ENCODE results near the gene REEP2. TPM values are rescaled to one million over a fixed set of nuclear protein-coding genes. Genes with fewer than 3 reads are reported as not detected.
A peak's percentile ranks its signal among the peaks of the same experiment; 100 is the strongest.

Gene REEP2
- total RNA-seq, 2 experiments from 2014 or later = 1.8 to 2.2 TPM

GRCh38 chr5:138439477-138440158, 761 bp downstream of the REEP2 start:
- CTCF ChIA-PET = interaction anchor here (1.4 to 3.3 kb wide), 3 partner anchors 10 to 64 kb away, joined by 5 to 14 read pairs (median 6); no protein-coding TSS in a partner anchor
- H3K4me3 Mint-ChIP-seq = peak overlapping the region; percentile 72
- H3K36me3 Mint-ChIP-seq (ENCODE audit: low read depth) = peaks cover 10% of the 10 kb centered on the region
- peaks cover 3% of the 10 kb centered on the region for H3K27me3 Mint-ChIP-seq (ENCODE audit: low read depth)
- DNase-seq = no peak
- intact Hi-C loops (cut with micrococcal nuclease) = loop anchor here (1.0 to 10.0 kb wide), 3 partner anchors 26 to 265 kb away; partner anchors contain the start of genes BRD8, CDC23, EGR1 and KIF20A
- H3K27ac Mint-ChIP-seq = no peak overlapping the region
- peaks cover 5% of the 10 kb centered on the region for H3K4me1 Mint-ChIP-seq (ENCODE audit: low read depth)
- H3K9me3 Mint-ChIP-seq = no peaks in the 10 kb centered on the region

- intact Hi-C loops (cut with micrococcal nuclease) = no loop called here
- no peak overlapping the region for H3K27ac Mint-ChIP-seq
- CTCF ChIA-PET = interaction anchor here (1.2 to 3.3 kb wide), 2 partner anchors 9 to 10 kb away, joined by 5 to 14 read pairs; no protein-coding TSS in a partner anchor
Observed at GRCh38 chr5:138440159-138441073, 1.6 kb downstream of the REEP2 start.

GRCh38 chr5:138441221-138441620, 2.4 kb downstream of the REEP2 start:
- Mint-ChIP-seq H3K27ac (no peak overlapping the region), H3K9me3 (no peaks in the 10 kb centered on the region), H3K4me1 (ENCODE audit: low read depth) (peaks cover 5% of the 10 kb centered on the region), H3K36me3 (ENCODE audit: low read depth) (no peaks in the 10 kb centered on the region), H3K27me3 (ENCODE audit: low read depth) (peaks cover 3% of the 10 kb centered on the region), H3K4me3 (no peak overlapping the region)
- CTCF ChIA-PET = interaction anchor here (0.9 to 1.2 kb wide), 2 partner anchors 9 to 63 kb away, joined by 3 to 5 read pairs; no protein-coding TSS in a partner anchor
- DNase-seq = no peak
- intact Hi-C loops (cut with micrococcal nuclease) = no loop called here

More at GRCh38 chr5:138440159-138441073, 1.6 kb downstream of the REEP2 start:
- Mint-ChIP-seq H3K36me3 (ENCODE audit: low read depth) (peaks cover 4% of the 10 kb centered on the region), H3K4me3 (peak overlapping the region; percentile 36), H3K27me3 (ENCODE audit: low read depth) (peaks cover 3% of the 10 kb centered on the region), H3K4me1 (ENCODE audit: low read depth) (peaks cover 5% of the 10 kb centered on the region), H3K9me3 (no peaks in the 10 kb centered on the region)
- DNase-seq = no peak

- intact Hi-C loops (cut with micrococcal nuclease) = no loop called here
- Mint-ChIP-seq H3K27ac (no peak overlapping the region), H3K36me3 (ENCODE audit: low read depth) (no peaks in the 10 kb centered on the region), H3K4me1 (ENCODE audit: low read depth) (peaks cover 3% of the 10 kb centered on the region), H3K9me3 (no peaks in the 10 kb centered on the region), H3K4me3 (no peak overlapping the region), H3K27me3 (ENCODE audit: low read depth) (peaks cover 3% of the 10 kb centered on the region)
- CTCF ChIA-PET = interaction anchor here (0.9 kb wide), 1 partner anchor 228 kb away, joined by 3 read pairs; no protein-coding TSS in a partner anchor
- no peak for DNase-seq
Observed at GRCh38 chr5:138444078-138444773, 5.4 kb downstream of the REEP2 start.

GRCh38 chr5:138444774-138445546, 6.1 kb downstream of the REEP2 start:
- DNase-seq = no peak
- CTCF ChIA-PET = interaction anchor here (0.9 kb wide), 1 partner anchor 229 kb away, joined by 3 read pairs; no protein-coding TSS in a partner anchor
- Mint-ChIP-seq H3K27ac (no peak overlapping the region), H3K4me3 (no peak overlapping the region), H3K4me1 (ENCODE audit: low read depth) (peaks cover 5% of the 10 kb centered on the region), H3K9me3 (no peaks in the 10 kb centered on the region), H3K36me3 (ENCODE audit: low read depth) (no peaks in the 10 kb centered on the region), H3K27me3 (ENCODE audit: low read depth) (peaks cover 4% of the 10 kb centered on the region)
- intact Hi-C loops (cut with micrococcal nuclease) = no loop called here

- CTCF ChIA-PET = interaction anchor here (0.9 kb wide), 1 partner anchor 230 kb away, joined by 3 read pairs; no protein-coding TSS in a partner anchor
- no peaks in the 10 kb centered on the region for H3K9me3 Mint-ChIP-seq
- H3K4me1 Mint-ChIP-seq (ENCODE audit: low read depth) = peaks cover 6% of the 10 kb centered on the region
- peaks cover 1% of the 10 kb centered on the region for H3K27me3 Mint-ChIP-seq (ENCODE audit: low read depth)
- no peaks in the 10 kb centered on the region for H3K36me3 Mint-ChIP-seq (ENCODE audit: low read depth)
- no peak overlapping the region for H3K27ac Mint-ChIP-seq
- H3K4me3 Mint-ChIP-seq = no peak overlapping the region
- no peak for DNase-seq
- intact Hi-C loops (cut with micrococcal nuclease) = no loop called here
Observed at GRCh38 chr5:138445547-138446271, 6.9 kb downstream of the REEP2 start.

GRCh38 chr5:138448070-138448469, 9.2 kb downstream of the REEP2 start:
- intact Hi-C loops (cut with micrococcal nuclease) = no loop called here
- CTCF ChIA-PET = interaction anchor here (0.6 to 6.3 kb wide), 10 partner anchors 9 to 235 kb away, joined by 3 to 104 read pairs (median 12); partner anchors contain the start of genes CDC23, EGR1, ETF1 and REEP2
- Mint-ChIP-seq H3K27ac (no peak overlapping the region), H3K9me3 (no peaks in the 10 kb centered on the region), H3K4me1 (ENCODE audit: low read depth) (peaks cover 6% of the 10 kb centered on the region), H3K4me3 (no peak overlapping the region), H3K27me3 (ENCODE audit: low read depth) (peaks cover 1% of the 10 kb centered on the region), H3K36me3 (ENCODE audit: low read depth) (no peaks in the 10 kb centered on the region)
- DNase-seq = no peak

GRCh38 chr5:138448481-138449398, 9.9 kb downstream of the REEP2 start:
- peaks cover 6% of the 10 kb centered on the region for H3K4me1 Mint-ChIP-seq (ENCODE audit: low read depth)
- H3K27me3 Mint-ChIP-seq (ENCODE audit: low read depth) = peaks cover 1% of the 10 kb centered on the region
- H3K27ac Mint-ChIP-seq = no peak overlapping the region
- intact Hi-C loops (cut with micrococcal nuclease) = no loop called here
- no peaks in the 10 kb centered on the region for H3K9me3 Mint-ChIP-seq
- no peak for DNase-seq
- H3K4me3 Mint-ChIP-seq = no peak overlapping the region
- no peaks in the 10 kb centered on the region for H3K36me3 Mint-ChIP-seq (ENCODE audit: low read depth)
- CTCF ChIA-PET = interaction anchor here (0.7 to 6.3 kb wide), 18 partner anchors 10 to 271 kb away, joined by 3 to 104 read pairs (median 10); partner anchors contain the start of genes CDC23, EGR1, ETF1 and REEP2

- intact Hi-C loops (cut with micrococcal nuclease) = loop anchor here (1.0 to 2.0 kb wide), 2 partner anchors 54 to 813 kb away; no protein-coding TSS in a partner anchor
Observed at GRCh38 chr5:138449501-138450239, 10.8 kb downstream of the REEP2 start.

More at GRCh38 chr5:138449501-138450239, 10.8 kb downstream of the REEP2 start:
- CTCF ChIA-PET = interaction anchor here (0.6 to 6.3 kb wide), 28 partner anchors 8 to 371 kb away, joined by 3 to 104 read pairs (median 5); partner anchors contain the start of genes CDC23, EGR1, ETF1 and KDM3B
- Mint-ChIP-seq H3K27ac (no peak overlapping the region), H3K4me3 (peak overlapping the region; percentile 34), H3K36me3 (ENCODE audit: low read depth) (no peaks in the 10 kb centered on the region), H3K9me3 (no peaks in the 10 kb centered on the region), H3K27me3 (ENCODE audit: low read depth) (peaks cover 1% of the 10 kb centered on the region), H3K4me1 (ENCODE audit: low read depth) (peaks cover 6% of the 10 kb centered on the region)
- DNase-seq = peak; percentile 89
